T-helper 1 cell (primary cell): ENCODE results near the gene PFKFB4.
"Not testable (repeated sequence)": the region's sequence is repeated elsewhere in the genome, so short reads cannot be mapped to it uniquely, and the experiment has no call there.

Source experiments
- DNase-seq, 5 donors: peaks; one replicate each; pipeline ENCODE4 v3.0.0-alpha.2; 2012 to 2020

The PFKFB4 gene

DNA sequence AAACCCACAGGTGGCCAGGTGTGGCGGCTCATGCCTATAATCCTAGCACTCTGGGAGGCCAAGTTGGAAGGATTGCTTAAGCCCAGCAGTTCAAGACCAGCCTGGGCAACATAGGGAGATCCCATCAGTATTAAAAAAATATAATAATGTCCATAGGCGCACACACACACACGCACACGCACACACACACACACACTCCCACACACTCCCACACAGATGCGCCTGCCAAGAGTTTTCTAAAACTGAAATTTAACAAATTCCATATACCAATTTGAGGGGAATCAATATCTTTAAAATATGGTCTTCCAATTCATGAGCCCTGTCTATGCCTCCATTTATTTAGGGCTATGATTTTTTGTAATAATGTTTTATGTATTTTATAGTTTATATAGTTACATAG, 69.7 kb downstream of the PFKFB4 start:
- DNase-seq = no peak

DNA sequence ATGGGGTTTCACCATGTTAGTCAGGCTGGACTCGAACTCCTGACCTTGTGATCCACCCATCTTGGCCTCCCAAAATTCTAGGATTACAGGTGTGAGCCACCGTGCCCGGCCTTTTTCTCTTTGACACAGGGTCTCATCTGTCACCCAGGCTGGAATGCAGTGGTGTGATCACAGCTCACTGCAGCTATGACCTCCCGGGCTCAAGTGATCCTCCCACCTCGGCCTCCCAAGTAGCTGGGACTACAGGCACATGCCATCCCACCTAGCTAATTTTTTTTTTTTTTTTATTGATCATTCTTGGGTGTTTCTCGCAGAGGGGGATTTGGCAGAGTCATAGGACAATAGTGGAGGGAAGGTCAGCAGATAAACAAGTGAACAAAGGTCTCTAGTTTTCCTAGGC, 73.8 kb downstream of the PFKFB4 start:
- DNase-seq = not testable (repeated sequence)

DNA sequence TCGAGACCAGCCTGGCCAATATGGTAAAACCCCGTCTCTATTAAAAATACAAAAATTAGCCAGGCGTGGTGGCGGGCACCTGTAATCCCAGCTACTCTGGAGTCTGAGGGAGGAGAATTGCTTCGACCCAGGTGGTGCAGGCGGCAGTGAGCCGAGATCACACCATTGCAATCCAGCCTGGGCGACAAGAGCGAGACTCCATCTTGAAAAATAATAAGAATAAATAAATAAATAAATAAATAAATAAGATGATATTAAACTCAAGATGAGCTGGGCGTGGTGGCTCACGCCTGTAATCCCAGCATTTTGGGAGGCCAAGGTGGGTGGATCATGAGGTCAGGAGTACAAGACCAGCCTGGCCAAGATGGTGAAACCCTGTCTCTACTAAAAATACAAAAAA, 75.7 kb downstream of the PFKFB4 start:
- not testable (repeated sequence) for DNase-seq

- peak in 4 of 5 donors; percentile 39 to 83 (median 52) for DNase-seq
Observed at GRCh38 chr3:48478626-48479555, 77.7 kb downstream of the PFKFB4 start.

DNA sequence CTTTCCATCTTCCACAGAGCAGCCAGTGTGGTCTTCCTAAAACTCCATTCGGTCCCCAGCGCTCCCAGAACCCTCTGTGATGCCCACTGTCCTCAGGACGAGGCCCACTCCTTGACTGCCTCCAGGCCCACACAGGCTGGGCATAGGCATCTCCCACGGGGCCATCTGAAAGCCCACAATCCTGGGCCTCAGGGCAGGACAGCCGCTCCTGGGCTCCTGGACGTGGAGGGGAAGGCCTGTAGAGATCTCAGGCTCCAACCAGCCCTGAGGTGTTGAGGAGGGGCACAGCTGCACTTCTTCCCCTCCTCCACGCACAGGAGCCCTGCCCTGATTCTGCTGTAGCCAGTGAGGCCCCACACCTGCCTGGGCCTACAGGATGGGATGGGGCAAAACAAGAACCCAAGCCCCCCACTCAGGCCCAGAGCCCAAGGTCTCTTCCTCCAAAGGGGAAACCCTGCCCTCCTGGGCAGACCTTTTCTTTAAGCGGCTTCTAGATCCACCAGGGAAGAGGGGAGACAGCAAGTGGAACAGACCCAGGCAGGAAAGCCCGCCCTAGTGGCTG, 78.6 kb downstream of the PFKFB4 start:
- DNase-seq = no peak

DNA sequence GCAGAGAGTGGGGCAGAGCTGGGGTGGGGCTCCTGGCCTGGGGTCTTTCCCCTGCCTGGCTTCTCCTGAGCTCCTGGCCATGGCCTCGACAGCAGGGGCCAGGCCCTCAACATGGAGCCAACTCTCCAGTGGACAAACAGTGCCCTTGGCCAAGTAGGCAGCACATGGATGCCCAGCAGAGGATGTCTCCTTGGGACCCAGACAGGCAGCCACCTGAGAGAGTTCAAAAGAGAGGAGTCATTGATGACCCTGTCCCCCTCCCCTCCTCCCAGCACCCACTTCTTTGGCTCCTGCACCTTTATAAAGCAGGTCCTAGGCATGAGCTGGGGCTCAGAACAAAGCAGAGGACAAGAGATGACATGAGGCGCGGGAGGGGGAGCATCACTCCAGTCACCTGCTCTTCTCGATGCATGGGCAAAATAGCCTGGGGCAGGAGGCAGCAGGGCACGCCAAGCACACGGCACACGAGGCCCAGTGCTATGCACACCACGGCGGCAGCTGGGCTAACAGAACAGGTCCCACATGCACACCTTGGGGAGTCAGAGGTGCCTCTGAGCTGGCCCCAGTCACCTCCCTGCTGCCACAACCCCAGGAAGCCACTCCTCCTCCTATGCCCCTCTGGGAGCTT, 80.1 kb downstream of the PFKFB4 start:
- no peak for DNase-seq

DNA sequence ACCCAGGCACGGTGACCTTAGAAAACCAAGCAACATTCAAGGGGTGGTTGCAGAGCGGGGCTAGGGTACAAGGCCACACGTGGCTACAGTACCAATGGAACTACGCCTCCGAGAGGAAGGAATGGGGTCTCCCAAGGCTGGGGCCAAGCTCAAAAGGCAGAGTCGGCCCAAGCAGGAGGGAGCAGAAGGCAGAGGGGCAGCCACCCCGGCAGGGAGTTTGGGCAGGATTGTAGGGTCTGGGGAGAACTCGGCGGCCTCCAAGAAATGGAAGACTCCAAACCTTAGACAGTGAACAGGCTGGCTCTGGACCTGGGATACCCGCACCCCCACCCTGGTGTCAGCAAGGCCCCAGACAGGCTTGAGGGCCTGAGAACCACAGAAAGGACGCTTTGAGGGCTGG, 81.4 kb downstream of the PFKFB4 start:
- no peak for DNase-seq

DNA sequence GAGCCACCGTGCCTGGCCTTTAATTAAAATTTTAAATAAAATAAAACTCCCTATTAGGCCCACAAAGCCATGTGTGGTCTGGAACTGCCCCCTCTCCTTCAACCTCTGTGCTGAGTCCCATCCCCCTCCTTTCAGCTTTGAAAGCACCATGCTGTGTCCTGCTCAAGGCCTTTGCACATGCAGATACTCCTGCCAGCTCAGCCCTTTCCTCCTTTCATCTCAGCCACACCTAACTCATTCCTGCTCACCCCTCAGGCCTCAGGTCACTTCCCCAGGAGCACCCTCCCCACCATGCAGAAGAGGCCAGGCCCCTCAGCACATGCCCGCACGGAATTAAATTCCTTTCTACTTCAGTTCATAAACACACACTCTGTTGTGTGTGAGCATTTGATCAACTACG, 82.0 kb downstream of the PFKFB4 start:
- DNase-seq = no peak

- DNase-seq = not testable (repeated sequence)
Observed at GRCh38 chr3:48474031-48474430, 82.6 kb downstream of the PFKFB4 start.

DNA sequence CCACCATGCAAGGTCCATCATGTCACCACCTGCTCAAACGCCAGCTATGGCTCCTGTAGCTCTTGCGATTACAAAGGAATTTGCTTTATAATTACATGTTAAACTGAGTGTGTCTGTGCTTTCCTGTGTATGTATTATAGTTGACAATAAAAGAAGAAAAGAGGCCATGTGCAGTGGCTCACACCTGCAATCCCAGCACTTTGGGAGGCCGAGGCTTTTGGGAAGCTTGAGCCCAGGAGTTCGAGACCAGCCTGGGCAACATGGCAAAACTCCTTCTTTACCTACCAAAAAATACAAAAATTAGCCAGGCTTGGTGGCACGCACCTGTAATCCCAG, 83.0 kb downstream of the PFKFB4 start:
- no peak for DNase-seq

DNA sequence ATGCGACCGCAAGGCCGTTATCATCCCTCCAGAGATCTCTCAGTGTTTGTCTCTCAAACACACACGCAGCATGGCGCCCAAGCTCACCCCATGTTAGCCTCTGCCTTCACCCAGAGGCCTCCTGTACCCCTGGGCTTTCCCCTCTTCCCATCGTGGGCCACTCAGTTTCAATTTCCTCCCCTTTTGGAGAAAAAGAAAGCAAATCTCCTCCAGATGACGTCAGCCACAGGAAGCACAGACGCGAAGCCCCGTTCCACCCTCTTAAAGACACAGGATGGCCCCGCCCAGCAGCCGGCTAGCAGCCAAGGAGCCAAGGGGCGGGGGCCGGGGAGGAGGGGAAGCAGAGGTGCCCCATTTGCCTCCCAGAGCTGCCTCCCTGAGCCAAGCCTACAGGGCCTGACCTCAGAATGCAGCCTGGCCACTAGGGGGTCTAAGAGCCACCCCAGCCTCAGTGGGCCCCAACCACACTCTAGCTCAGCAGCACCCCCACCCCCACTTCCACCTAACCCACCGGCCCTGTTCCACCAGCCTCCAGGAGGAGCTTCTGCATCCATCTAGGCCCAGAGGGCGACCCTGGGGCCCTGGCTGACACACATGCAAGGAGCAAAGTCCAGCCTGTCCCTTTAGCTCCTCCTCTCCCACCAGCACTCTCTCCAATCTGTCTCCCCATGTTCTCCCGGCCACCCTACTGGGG, 83.5 kb downstream of the PFKFB4 start:
- DNase-seq = peak; percentile 88 to 99 (median 93)

GRCh38 chr3:48472673-48472922, 84.0 kb downstream of the PFKFB4 start:
- no peak for DNase-seq

- no peak for DNase-seq
Observed at GRCh38 chr3:48470286-48470685, 86.3 kb downstream of the PFKFB4 start.

DNA sequence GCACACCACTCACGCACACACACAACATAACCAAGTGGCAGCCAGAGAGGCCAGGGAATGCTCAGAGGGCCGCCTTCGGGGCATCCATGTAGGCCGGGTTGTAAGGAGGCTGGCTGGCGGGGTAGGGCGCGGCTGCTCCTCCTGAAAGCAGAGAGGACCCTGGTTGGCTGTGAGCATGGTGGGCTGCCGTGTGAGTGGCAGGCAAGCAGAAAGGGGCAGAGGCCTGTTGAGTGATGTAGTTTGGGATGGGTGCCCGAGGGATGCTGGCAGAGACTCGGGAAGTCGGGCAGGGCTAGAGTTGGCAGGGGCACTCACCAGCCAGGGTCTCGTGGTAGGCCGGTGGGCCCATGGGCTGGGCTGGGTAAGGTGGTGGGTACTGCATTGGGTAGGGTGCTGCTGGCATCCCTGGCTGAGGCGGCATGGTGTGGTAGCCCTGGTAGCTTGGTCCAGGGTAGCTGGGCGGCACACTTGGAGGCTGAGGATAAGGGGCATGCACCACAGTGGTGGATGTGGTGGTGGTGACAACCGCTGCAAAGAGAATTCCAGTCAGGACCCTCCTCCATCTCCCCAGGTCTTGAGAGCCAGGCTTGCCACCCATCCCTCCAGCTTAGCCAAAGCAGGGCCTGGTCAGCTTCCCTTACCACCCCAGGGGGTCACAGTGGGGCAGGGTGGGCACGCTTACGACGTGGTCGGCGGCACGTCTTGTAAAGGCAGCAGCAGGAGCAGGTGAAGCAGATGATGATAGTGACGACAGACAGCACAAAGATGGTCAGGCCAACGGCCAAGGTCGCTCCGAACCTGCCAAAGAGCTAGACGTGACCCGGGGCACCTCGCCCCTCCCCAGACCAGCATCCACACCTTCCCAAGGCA, 87.3 kb downstream of the PFKFB4 start:
- DNase-seq = no peak

DNA sequence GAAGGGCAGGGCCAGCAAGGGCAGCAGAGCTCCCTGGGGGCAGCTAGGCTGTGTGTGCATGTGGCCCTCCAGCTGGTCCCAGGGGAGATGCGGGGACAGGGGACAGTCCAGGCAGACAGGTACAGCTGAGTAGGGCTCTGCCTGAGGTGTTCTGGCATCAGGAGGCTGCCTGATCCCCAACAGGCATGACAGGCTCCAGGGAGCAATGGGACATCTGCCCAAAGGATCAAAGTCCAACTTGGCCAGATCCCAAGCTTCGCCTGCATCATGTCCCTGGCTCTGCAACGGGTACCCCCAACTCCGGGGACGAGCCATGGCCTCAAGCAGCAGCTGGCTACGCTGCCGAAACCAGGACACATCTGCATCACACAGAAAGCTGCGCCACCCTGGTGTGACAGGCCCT, 88.3 kb downstream of the PFKFB4 start:
- DNase-seq = no peak
